GM19099 (cell line): ENCODE data around the gene KIF5C.

Source experiments
- POLR2A ChIP-seq: IDR thresholded peaks from 3 replicates; pipeline ENCODE4 v1.6.1; 2011; ENCODE audit warnings: low read depth; ENCODE audit not compliant: insufficient read length; ENCODE audit errors: extremely low read depth

The KIF5C gene

GRCh38 chr2:148979919-148980277 is 104.9 kb downstream of the KIF5C start:
- no peak for TF ChIP-seq POLR2A

- no peak for TF ChIP-seq POLR2A
These were observed 106.3 kb downstream of the KIF5C start for GRCh38 chr2:148981324-148981723.

GRCh38 chr2:148981781-148982180 is 106.8 kb downstream of the KIF5C start:
- TF ChIP-seq POLR2A = no peak

GRCh38 chr2:148982282-148982681 is 107.3 kb downstream of the KIF5C start:
- TF ChIP-seq POLR2A = no peak

GRCh38 chr2:148983896-148984295 is 108.9 kb downstream of the KIF5C start:
- TF ChIP-seq POLR2A = no peak

GRCh38 chr2:148984449-148984848 is 109.4 kb downstream of the KIF5C start:
- TF ChIP-seq POLR2A = no peak

- no peak for TF ChIP-seq POLR2A
These were observed 112.3 kb downstream of the KIF5C start for GRCh38 chr2:148987286-148987685.

- no peak for TF ChIP-seq POLR2A
These were observed 113.3 kb downstream of the KIF5C start for GRCh38 chr2:148988337-148988736.

- TF ChIP-seq POLR2A = no peak
These were observed 115.0 kb downstream of the KIF5C start for GRCh38 chr2:148989882-148990493.

GRCh38 chr2:148990968-148991367 is 115.9 kb downstream of the KIF5C start:
- no peak for TF ChIP-seq POLR2A

- no peak for TF ChIP-seq POLR2A
These were observed 117.4 kb downstream of the KIF5C start for GRCh38 chr2:148992448-148992847.

- no peak for TF ChIP-seq POLR2A
These were observed 118.3 kb downstream of the KIF5C start for GRCh38 chr2:148993351-148993750.

- no peak for TF ChIP-seq POLR2A
These were observed 119.3 kb downstream of the KIF5C start for GRCh38 chr2:148994341-148994740.

- no peak for TF ChIP-seq POLR2A
These were observed 121.8 kb downstream of the KIF5C start for GRCh38 chr2:148996805-148997204.

- no peak for TF ChIP-seq POLR2A
These were observed 123.3 kb downstream of the KIF5C start for GRCh38 chr2:148998165-148998830.

- TF ChIP-seq POLR2A = no peak
These were observed 123.8 kb downstream of the KIF5C start for GRCh38 chr2:148998831-148999200.

GRCh38 chr2:148999451-148999921 is 124.5 kb downstream of the KIF5C start:
- TF ChIP-seq POLR2A = no peak
